GM21360 (cell line): Measurements from ENCODE around the gene HAVCR2.
"Not testable (repeated sequence)": the region's sequence is repeated elsewhere in the genome, so short reads cannot be mapped to it uniquely, and the experiment has no call there.

Experiments used
- ATAC-seq: cut with Tn5 transposase; IDR thresholded peaks from one replicate; pipeline ENCODE4 v1.9.1; 2021; ENCODE audit warnings: mild to moderate bottlenecking, moderate library complexity; ENCODE audit not compliant: unreplicated experiment

HAVCR2 gene

GRCh38 chr5:157047016-157047415 is 61.8 kb downstream of the HAVCR2 start:
- not testable (repeated sequence) for ATAC-seq

GRCh38 chr5:157046041-157046440 is 62.8 kb downstream of the HAVCR2 start:
- no peak for ATAC-seq

GRCh38 chr5:157045601-157046000 is 63.2 kb downstream of the HAVCR2 start:
- no peak for ATAC-seq

- ATAC-seq, result peak; percentile 71
These were observed 70.2 kb downstream of the HAVCR2 start for GRCh38 chr5:157038568-157039187.
